ENCODE results near the gene A3GALT2.

DNA sequence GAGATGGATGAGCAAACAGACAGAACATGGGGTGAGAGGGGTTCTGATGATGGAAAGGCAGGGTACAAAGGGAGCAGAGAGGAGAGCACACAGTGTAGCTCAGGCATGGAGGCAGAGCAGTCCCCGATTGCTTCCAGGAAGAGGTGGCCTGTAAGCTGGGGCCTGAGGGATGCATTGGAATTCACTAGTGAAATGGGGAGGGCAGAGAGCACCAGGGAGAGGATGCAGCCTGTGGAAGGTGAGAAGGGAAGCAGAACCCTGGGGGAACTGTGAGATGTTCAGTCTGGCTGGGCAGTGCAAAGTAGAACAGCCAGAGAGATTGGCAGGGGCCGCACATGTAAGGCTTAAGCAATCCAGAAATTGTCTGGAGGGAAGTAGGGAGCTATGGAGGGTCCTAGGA lies 52.4 kb downstream of the A3GALT2 start:
- TF ChIP-seq, protein P1, sequence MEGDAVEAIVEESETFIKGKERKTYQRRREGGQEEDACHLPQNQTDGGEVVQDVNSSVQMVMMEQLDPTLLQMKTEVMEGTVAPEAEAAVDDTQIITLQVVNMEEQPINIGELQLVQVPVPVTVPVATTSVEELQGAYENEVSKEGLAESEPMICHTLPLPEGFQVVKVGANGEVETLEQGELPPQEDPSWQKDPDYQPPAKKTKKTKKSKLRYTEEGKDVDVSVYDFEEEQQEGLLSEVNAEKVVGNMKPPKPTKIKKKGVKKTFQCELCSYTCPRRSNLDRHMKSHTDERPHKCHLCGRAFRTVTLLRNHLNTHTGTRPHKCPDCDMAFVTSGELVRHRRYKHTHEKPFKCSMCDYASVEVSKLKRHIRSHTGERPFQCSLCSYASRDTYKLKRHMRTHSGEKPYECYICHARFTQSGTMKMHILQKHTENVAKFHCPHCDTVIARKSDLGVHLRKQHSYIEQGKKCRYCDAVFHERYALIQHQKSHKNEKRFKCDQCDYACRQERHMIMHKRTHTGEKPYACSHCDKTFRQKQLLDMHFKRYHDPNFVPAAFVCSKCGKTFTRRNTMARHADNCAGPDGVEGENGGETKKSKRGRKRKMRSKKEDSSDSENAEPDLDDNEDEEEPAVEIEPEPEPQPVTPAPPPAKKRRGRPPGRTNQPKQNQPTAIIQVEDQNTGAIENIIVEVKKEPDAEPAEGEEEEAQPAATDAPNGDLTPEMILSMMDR (IDR thresholded peaks at IDR 0.05): no peak
- TF ChIP-seq POLR2AphosphoS5 (IDR thresholded peaks at IDR 0.05; ENCODE audit: low read depth, low read length) (no peak), SIN3A (IDR thresholded peaks at IDR 0.05; ENCODE audit: borderline replicate concordance, insufficient read depth, low read depth, low read length) (no peak)
